GM18502 (cell line): ENCODE results near the gene ZNF213.
"Not testable (repeated sequence)": the region's sequence is repeated elsewhere in the genome, so short reads cannot be mapped to it uniquely, and the experiment has no call there.

Experiments used
- ATAC-seq: cut with Tn5 transposase; IDR thresholded peaks from one replicate; pipeline ENCODE4 v1.9.1; 2021; ENCODE audit warnings: mild to moderate bottlenecking; ENCODE audit not compliant: unreplicated experiment, poor library complexity

ZNF213 gene

GRCh38 chr16:3165111-3165822, 30.4 kb downstream of the ZNF213 start:
- ATAC-seq: no peak

DNA sequence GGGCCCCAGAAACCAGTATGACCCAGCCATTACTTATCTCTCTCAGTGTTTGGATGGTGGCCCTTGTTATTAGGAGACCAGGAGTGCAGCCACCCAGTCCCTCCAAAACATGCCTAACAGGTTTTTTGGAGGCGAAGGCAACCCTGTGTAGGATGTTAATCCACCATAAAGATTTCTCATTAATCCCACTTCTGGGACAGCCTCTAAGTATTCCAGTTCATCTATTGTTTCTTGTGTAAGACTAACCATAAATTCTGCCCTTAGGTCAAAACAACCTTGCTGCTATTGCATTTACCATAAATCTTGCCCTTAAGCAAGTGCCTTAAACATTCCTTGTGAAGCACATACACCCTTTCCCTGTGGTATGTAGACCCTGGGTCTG, 31.7 kb downstream of the ZNF213 start:
- no peak for ATAC-seq

DNA sequence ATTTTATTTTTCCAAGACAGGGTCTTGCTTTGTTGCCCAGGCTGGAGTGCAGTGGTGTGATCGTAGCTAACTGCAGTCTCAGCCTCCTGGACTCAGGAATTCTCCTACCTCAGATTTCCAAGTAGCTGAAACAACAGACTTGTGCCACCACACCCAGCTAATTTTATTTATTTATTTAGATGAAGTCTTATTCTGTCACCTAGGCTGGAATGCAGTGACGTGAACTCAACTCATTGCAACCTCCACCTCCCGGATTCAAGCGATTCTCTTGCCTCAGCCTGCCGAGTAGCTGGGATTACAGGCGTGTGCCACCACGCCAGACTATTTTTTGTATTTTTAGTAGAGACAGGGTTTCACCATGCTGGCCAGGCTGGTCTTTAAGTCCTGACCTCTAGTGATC, 33.9 kb downstream of the ZNF213 start:
- not testable (repeated sequence) for ATAC-seq

DNA sequence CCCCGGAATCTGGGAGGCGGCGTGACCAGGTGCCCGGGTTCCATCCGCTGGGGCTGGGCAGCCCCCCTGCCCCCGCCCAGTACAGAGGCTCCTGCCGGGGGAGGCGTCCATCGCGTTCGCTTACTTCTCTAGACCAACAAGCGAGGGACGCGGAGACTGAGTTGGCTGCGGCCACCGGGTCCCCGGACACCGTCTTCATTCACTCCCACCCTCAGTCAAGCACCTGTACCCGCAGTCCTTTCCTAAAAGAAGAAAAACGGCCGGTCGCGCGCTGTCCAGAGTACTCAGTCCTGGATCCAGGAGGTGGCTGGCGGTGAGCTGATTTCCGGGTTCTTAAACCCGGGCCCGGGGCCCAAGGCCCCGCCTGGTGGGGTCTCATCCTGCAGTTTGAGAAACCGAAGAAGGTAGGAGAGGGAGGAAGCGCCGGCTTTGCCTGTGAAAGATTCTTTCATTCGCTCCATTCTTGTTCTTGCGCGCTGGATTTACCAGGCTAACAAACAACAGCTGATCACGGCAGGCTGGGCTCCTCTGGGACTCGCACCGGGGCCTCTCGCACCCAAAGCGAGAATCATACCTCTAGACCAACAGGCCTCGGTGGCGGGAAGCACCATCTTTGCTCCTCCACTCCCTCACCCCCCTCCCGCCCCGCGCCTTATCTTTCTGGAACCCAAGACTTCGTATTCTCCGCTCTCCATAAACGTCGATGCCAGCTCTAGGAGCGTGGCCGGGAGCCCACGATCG, 35.8 kb downstream of the ZNF213 start:
- ATAC-seq: no peak

DNA sequence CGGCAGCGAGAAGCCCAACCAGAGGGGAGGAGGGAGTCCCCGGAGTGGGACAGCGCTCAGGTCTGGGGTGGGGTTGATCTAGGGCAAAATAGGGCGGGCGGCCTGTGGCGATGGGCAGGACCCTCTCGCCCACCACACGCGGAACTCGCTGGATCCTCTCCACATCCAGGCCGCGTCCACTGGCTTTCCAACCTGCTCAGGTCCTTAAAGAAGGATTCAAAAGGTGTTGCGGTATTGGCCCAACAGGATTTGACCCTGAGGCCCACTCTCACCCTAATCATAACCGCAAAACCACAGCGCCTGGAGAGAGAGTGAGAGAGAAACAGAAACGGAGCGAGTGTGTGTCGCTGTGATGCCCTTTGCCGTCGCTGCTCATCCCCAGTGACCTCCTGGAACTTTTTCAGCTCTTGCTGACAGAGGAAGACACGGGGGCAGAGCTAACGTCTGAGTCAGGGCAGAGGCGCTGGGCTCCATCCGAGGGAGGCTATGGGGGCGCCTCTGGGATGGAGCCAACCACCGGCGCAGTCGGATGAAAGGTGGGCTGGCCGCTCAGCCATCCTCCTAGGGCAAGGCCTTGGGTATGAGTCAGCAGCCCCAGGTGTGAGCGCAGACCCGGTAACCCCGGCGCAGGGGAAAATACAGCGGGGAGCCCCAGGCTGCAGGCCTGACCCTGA, 36.5 kb downstream of the ZNF213 start:
- ATAC-seq: peak; percentile 62

GRCh38 chr16:3171855-3172593, 37.2 kb downstream of the ZNF213 start:
- ATAC-seq: peak; percentile 24

DNA sequence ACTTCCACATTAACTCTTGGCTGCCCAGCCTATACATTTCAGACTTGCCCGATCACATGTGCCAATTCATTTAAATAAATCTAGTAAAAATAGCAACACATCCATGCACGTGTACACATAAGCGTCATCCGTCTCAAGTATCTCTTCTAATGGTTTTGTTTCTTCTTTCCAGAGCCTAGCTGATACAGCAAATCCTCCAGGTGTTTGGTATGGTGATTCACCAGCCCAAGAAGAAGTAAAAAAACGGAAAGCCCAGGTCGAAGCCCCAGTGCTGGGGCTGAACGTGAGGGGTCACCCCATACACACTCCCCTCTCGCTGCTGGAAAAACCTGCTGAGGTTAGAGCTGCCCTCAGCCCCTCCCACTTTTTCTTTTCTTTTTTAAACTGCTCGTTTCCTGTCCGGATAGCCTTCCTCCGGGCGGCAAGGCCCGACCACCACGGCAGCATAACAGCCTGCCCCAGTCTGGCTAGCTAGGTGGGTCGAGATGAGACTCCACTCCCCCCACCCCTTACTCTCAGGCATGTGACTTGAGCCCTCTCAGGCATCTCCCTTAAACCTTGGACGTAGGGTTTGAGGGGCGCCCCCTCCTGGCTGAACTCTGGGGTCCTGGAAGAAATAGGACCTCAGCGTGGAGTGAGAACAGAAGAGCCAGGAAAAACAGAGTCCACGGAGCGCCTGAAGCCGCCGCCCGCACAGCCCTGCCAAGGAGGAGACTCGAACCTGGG, 39.2 kb downstream of the ZNF213 start:
- no peak for ATAC-seq

DNA sequence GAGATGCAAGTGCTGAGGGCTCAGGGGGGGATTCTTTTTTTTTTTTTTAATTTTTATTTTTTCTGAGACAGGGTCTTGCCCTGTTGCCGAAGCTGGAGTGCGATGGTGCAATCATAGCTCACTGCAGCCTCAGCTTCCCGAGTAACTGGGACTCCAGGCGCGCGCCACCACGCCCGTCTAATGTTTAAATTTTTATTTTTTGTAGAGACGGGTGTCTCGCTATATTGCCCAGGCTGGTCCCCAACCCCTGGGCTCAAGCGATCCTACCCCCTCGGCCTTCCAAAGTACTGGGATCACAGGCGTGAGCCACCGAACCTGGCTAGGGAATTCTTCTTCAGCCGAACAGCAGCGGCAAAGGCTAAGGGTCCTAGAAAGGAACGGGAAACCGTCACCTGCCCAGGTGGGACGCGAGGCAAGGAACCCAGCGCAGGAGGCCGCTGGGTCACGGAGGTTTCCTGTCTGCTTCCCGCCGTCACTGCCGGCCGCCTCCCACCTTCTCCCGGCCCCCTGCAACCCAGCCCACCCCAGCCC, 39.9 kb downstream of the ZNF213 start:
- no peak for ATAC-seq

DNA sequence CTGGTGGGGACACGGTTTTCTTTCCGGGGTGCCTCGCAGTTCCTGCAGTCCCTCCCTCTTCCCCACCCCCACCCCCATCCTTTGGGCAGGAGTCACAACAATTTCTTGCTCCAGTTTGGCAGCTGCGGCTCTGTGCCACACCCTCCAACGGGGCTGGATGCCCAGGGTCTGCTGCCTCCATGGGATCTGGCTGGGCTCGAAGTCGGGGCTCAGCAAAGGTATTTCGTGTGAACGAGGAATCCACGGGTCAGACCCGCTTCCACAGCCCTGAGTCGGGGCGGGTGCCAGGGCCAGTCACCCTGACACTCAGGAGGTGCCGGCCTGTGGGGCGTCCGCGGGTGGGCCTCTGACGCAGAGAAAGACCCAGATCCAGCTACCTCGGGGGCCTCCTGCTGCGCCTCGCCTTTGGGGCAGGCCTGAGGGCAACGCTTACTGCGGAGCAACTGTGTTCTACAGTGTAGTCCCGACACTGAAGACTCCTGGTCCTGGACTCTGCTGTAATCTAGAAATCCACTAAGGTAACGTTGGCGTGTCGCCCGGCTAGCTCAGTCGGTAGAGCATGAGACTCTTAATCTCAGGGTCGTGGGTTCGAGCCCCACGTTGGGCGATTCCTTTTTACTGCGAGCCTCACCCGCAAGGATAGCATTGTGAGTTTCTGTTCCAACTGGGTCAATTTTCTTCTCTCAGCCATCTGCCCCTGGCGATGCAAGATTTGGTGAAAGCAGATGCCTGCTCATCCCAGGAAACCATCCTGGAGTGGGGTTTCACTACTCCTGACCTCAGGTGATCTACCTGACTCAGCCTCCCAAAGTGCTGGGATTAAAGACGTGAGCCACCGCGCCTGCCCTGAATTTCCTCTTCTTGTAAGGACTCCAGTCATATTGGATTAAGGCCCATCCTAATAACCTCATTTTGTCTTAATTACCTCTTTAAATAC, 40.6 kb downstream of the ZNF213 start:
- ATAC-seq: no peak

- ATAC-seq: no peak
Measured at GRCh38 chr16:3179651-3180050, 44.8 kb downstream of the ZNF213 start.

DNA sequence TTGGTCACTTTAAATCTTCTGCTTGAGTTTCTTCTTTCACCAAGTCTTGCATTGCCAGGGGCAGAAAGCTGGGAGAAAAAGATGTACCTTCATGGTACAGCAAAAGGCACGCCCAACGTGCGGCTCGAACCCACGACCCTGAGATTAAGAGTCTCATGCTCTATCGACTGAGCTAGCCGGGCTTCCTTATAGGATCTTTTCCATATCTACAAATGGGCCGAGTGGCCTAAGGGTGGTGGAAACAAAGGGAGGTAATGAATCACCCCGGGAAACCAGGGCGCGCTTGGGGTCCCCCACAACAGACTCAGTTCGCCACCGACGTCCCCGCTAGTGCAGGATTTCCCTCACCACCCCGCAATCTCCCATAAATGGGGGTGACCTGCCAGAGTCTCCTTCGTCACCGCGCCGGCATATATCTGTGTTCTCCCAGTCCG, 45.6 kb downstream of the ZNF213 start:
- no peak for ATAC-seq

DNA sequence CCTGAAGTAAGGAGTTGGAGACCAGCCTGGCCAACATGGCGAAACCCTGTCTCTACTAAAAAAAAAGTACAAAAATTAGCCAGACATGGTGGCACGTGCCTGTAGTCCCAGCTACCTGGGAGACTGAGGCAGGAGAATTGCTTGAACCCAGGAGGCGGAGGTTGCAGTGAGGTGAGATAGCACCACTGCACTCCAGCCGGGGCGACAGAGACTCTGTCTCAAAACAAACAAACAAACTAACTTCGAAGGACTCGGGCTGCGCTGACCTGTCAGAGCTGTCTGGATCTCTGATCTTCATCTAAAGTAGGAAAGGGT, 47.4 kb downstream of the ZNF213 start:
- not testable (repeated sequence) for ATAC-seq

DNA sequence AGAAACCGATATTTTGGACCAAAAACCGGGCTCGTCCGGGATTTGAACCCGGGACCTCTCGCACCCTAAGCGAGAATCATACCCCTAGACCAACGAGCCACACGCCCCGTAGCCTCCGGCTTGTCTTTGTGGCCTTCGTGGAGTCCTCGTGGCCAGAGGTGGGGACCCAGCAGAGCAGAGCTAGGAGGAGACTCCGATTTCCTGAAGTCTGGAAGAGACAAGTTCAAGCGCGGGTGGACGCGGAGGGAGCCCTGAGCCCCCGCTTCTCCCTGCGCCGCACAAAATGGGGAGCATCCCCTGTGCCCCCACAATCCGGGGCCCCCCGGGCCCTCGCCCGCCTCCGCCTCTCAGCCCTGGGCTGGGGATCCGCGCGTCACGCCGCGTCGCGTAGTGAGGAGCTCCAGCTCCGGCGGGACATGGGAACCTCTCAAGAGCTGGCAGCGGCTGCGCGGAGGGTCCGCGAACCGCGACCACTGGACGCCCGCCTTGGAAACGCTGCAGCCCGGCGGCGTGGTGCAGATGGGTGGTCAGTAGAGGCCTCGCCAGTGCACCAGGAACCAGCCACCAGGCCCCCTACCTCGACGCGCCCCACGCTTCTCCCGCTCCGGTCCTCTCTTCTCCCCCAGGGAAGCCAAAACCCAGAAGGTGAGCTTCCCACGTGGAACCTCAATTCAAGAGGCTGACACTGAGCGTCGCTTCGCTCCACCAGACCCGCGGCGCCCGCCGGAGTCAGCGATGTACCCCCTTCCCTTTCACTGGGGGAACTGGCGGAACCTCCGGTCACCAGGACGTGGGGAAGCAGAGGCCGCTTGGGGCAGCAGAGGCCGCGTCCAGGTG, 48.0 kb downstream of the ZNF213 start:
- ATAC-seq: no peak

GRCh38 chr16:3183445-3184139, 48.8 kb downstream of the ZNF213 start:
- ATAC-seq: no peak

- no peak for ATAC-seq
Measured at GRCh38 chr16:3186946-3187690, 52.3 kb downstream of the ZNF213 start.

DNA sequence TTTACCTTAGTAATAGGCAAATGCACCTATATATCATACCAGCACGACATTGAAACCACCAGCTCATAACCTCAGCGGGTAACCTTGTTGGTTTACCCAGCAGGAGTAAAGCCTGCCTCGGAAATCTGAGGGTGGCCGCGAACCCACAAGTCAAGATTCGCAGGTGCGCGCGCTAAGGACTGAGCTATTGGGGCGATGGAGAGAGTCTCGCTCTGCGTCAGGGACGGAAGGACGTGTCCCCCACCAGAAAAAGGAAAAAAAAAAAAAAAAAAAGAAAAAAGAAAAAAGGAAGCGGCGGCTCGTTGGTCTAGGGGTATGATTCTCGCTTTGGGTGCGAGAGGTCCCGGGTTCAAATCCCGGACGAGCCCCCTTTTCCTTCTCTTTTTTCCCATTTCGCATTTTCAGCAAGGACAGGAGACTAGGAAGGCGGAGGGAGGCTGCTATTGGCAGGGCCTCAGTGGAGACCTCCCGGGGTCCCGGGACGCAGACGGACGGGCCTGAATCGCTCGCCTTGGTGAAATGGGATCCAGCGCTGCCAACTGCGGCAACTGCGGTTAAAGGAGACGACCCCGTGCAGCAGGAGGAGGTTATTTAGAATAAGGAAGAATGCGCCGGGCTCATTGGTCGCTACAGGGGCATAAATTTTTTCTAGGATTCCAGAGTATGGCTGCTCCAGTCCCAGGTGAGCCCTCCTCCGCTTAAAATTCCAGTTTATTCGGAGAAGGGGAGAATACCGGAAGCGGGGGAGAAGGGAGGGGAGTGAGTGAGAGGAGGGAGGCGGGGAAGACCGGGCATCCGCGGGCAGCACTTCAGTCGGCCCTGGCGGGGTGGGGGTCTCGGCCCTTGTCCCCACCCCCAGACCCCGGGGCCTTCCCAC, 53.2 kb downstream of the ZNF213 start, which contains the start of gene OR1F1:
Gene OR1F1 (plus strand): TSS at position 407 of the 877 bp plus-strand sequence.
- ATAC-seq: no peak
